ENCODE data around the gene CFP.
"Not testable (repeated sequence)": the region's sequence is repeated elsewhere in the genome, so short reads cannot be mapped to it uniquely, and the experiment has no call there.

Gene CFP

DNA sequence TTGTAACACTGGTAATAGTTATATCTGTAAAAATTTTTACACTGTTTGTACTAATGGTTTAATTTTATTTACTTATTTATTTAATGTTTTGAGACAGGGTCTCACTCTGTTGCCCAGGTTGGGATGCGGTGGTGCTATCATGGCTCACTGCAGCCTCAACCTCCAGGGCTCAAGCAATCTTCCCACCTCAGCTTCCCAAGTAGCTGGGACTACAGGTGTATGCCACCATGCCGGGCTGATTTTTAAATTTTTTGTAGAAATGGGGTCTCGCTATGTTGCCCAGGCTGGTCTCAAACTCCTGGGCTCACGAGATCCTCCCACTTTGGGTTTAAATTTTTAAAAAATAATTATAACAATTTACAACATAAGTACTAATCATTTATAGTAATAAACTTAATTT, 26.6 kb downstream of the CFP start:
- DNase-seq (ENCODE audit: low spot score), result not testable (repeated sequence)

GRCh38 chrX:47597222-47597621, 32.5 kb downstream of the CFP start:
- DNase-seq (ENCODE audit: low spot score), result no peak

DNA sequence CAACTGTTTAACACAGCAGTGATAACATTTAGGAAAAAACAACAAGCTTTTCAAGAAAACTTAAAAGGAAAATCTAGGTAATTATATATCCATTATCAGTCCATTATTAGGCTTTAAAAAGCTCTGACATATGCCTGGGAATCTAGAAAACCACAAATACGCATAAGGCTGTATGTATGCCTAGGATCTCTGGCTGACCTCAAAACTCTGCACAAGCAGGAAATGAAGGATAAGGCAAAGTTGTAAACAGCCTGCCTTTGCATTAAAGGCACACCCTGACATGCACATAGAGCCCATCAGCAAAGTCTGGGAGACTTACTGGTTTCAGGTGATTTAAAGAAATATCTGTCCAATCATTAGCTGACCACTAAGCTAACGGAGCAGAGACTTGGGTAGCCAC, 33.5 kb downstream of the CFP start:
- DNase-seq (ENCODE audit: low spot score), result no peak

GRCh38 chrX:47595716-47596251, 33.9 kb downstream of the CFP start:
- DNase-seq (ENCODE audit: low spot score), result no peak

- DNase-seq (ENCODE audit: low spot score), result no peak
These were observed 36.2 kb downstream of the CFP start for GRCh38 chrX:47593522-47593921.

GRCh38 chrX:47590984-47591383, 38.7 kb downstream of the CFP start:
- no peak for DNase-seq (ENCODE audit: low spot score)

DNA sequence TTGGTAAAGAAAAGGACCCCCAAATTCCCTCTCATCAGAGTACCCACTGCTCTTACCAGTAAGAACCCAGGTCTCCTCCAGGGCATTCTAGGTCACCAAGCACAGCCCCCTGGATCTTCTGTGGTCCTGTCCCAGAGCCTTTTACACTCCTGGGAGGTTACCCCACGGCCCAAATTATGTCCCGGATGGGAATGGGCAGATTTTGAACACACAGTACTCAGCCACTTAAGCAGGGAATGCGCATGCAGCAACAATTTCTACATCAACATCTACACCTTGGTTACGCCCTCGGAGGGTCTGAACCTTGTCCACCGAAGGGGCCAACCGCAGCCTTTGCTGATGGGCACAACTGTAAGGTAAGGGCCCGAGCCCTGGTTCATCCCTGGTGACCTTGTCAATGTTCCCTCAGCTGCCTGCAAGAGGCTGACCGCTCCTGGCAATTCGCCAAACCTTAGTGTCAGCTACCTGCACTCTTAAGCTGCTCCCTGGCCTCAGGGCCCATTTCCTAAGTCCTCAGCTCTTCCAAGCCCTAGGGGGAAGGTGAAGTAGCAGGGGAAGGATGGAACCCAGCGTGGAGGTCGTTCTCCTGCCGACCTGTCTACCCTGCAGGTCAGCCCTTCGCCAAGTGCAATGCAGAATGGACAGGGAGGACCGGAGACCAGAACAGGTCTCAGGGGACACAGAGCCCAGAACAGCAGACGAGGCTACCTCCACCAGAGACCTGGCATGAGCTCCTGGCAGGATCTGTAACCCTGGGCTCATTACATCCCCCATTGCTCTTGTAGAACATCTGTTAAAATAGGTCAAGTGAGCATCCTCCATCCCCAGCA, 41.6 kb downstream of the CFP start:
- no peak for DNase-seq (ENCODE audit: low spot score)

GRCh38 chrX:47587091-47587891, 42.4 kb downstream of the CFP start:
- DNase-seq (ENCODE audit: low spot score), result no peak

- DNase-seq (ENCODE audit: low spot score), result no peak
These were observed 43.5 kb downstream of the CFP start for GRCh38 chrX:47586043-47586787.

DNA sequence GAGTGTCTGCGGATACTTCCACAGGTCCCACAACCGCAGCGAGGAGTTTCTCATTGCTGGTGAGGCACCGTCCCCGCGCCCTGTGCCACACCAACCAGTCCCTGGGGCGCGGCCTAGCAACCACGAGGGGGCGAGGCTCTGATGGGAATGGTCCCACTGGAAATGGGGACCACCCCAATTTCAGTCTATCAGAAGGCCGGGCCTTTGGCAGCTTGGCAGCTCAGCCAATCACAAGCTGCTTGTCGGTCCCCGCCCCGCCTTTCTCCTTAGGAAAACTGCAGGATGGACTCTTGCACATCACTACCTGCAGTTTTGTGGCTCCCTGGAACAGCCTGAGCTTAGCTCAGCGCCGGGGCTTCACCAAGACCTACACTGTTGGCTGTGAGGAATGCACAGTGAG, 44.5 kb downstream of the CFP start:
- DNase-seq (ENCODE audit: low spot score), result no peak

- no peak for DNase-seq (ENCODE audit: low spot score)
These were observed 45.0 kb downstream of the CFP start for GRCh38 chrX:47584714-47585113.

GRCh38 chrX:47583240-47583861, 46.4 kb downstream of the CFP start:
- peak; percentile 5 for DNase-seq (ENCODE audit: low spot score)

- DNase-seq (ENCODE audit: low spot score), result peak; percentile 89
These were observed 47.7 kb downstream of the CFP start, which contains the start of gene TIMP1 for GRCh38 chrX:47581731-47582647. Gene TIMP1, plus strand, starts transcription at chrX:47582436. Its CDS starts 980 bp downstream, at chrX:47583416.

DNA sequence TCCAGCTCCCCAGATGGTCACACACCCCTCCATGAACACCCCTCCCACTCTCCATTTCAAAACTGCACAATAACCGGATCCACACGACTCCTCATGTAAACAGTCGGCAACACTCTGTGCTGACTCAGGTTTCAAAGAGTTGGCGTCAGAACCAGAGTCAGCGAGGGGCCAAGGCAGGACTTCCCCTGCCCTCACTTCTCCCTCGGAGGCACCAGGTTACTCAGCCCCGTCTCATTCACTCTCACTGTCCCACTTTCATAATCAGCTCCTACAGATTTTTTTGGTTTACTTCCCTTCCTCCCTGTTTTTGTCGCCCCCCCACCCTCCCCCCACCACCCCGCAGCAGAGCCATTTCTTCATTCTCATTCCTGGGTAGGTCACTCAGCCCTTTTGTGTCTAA, 50.2 kb downstream of the CFP start:
- DNase-seq (ENCODE audit: low spot score), result peak; percentile 65

DNA sequence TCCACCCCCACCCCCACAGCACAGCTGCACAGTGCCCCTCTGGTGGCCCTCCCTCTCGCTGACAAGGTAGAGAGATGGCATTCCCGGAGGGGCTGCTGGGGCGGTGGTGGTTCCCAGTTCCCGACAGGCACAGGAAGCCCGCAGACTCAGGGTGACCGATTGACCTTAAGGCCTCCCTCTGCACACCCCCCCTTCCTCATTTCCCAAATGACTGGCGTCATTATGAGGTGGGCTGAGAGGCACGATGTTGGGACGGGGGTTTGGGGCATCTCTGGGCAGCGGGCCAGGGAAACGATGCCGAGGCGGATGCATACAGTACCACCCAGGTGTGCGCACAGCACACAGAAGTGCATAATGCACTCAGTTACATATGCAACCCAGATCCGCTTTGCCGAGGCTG, 51.0 kb downstream of the CFP start:
- DNase-seq (ENCODE audit: low spot score), result no peak

GRCh38 chrX:47577901-47578300, 51.8 kb downstream of the CFP start:
- DNase-seq (ENCODE audit: low spot score), result peak; percentile 5

DNA sequence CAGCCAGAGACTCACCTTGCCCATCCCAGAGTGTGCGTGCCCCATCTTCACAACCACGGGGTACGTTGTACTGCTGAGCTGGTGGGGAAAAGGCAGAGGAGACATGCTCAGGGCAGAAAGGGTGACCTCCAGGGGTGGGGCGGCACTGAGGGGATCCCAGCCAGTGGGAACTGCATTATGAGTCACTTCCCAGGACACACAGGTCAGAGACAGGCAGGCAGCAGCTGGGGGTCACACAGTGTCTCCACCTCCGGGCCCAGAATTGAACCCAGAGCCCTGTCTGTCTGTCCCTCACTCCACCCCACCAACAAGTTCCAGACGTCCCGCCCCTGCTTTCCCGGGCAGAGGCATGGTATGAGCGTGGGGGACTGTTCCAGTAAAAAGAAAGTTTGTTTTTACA, 52.3 kb downstream of the CFP start:
- peak; percentile 11 for DNase-seq (ENCODE audit: low spot score)

GRCh38 chrX:47576021-47576898, 53.5 kb downstream of the CFP start:
- DNase-seq (ENCODE audit: low spot score), result no peak

DNA sequence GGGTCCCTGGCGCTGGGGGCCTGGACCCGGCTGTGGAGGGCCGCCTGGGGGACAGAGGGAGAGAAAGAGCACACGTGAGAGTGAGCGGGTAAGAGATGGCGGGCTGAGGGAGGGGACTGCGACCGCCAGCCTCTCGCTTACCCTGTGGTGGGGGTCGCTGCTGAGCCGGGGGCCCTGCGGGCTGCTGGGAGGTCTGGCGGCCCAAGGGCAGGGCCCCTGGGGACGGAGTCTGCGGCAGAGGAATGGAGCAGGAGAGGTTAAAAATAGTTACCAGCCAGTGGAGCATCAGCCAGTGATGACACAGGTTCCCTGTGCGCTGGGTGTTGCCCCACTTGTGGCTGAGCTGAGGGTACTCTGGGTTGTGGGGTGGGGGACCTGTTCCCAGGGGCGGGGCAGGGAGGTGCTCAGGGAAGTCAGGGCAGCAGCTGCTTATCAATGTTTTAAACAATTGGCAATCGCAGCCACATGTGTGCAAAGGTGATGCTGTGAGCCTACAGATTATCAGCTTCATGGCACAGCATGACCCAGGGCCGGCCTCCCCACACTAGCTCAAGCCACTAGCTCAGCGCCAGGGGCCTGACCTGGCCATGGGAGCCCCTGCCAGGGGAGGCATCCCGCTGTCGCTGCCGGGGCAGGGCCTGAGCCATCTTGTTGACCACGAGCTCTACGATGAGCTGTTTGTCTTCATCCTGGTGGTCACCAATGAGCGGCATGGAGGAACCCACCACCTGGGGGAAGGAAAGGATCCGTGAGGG, 55.0 kb downstream of the CFP start:
- DNase-seq (ENCODE audit: low spot score), result peak; percentile 15

Measured in AG08396 (cell line).